Spleen (tissue), 11 donors: ENCODE data around the gene BASP1. TPM values are rescaled to one million over a fixed set of nuclear protein-coding genes. Genes with fewer than 3 reads are reported as not detected.
"Not testable (repeated sequence)": the region's sequence is repeated elsewhere in the genome, so short reads cannot be mapped to it uniquely, and the experiment has no call there.

ENCODE experiments used
- DNase-seq: peaks from one replicate; pipeline ENCODE4 v3.0.0-alpha.2; 2020
- H3K27ac ChIP-seq, 8 donors: fragments of 200-600 bp; sonication (generic) in 7 of 8; 1 replicate in 4 of 8; 2 replicates in 4 of 8; pipeline versions ENCODE4 v1.5.0 to v1.8.0; 2016 to 2021; ENCODE audit warnings: inconsistent platforms in 4 of 8, mild to moderate bottlenecking in 4 of 8, moderate library complexity in 1 of 8
- H3K27me3 ChIP-seq, 7 donors: fragments of 200-600 bp; sonication (generic) in 6 of 7; replicated peaks in 1 of 7; 1 replicate in 4 of 7; 2 replicates in 3 of 7; pipeline versions ENCODE4 v1.5.0 to v1.8.0; 2016 to 2021; ENCODE audit warnings: inconsistent platforms in 3 of 7, mild to moderate bottlenecking in 1 of 7
- H3K36me3 ChIP-seq, 6 donors: fragments of 200-600 bp; sonication (generic) in 5 of 6; 1 replicate in 4 of 6; 2 replicates in 2 of 6; pipeline versions ENCODE4 v1.5.0 to v1.8.0; 2016 to 2021; ENCODE audit warnings: inconsistent platforms in 2 of 6
- H3K4me1 ChIP-seq, 6 donors: fragments of 200-600 bp; sonication (generic) in 5 of 6; 1 replicate in 3 of 6; 2 replicates in 3 of 6; pipeline versions ENCODE4 v1.5.0 to v1.8.0; 2016 to 2021; ENCODE audit warnings: inconsistent platforms in 3 of 6
- H3K4me3 ChIP-seq, 8 donors: fragments of 200-600 bp; sonication (generic) in 7 of 8; 1 replicate in 4 of 8; 2 replicates in 4 of 8; pipeline versions ENCODE4 v1.5.0 to v1.8.0; 2016 to 2021; ENCODE audit warnings: inconsistent platforms in 4 of 8, mild to moderate bottlenecking in 4 of 8, moderate library complexity in 2 of 8
- H3K9me3 ChIP-seq, 8 donors: fragments of 200-600 bp; sonication (generic) in 7 of 8; 1 replicate in 4 of 8; 2 replicates in 4 of 8; pipeline versions ENCODE4 v1.5.0 to v1.8.0; 2016 to 2021; ENCODE audit warnings: inconsistent platforms in 4 of 8
- CTCF ChIP-seq, 11 experiments: fragments of 200-600 bp in 7 of 11; fragments of 450-650 bp in 4 of 11; sonication (generic) in 4 of 11; IDR thresholded peaks in 8 of 11; conservative IDR thresholded peaks in 3 of 11; 1 replicate in 7 of 11; 2 replicates in 4 of 11; pipeline versions ENCODE4 v1.4.0 to v1.8.0; 2016 to 2021; ENCODE audit warnings: antibody characterized with exemption in 11 of 11, inconsistent platforms in 4 of 11, mild to moderate bottlenecking in 1 of 11
- POLR2A ChIP-seq, 3 donors: fragments of 450-650 bp; IDR thresholded peaks; one replicate each; pipeline ENCODE4 v1.5.1; 2017; ENCODE audit warnings: antibody characterized with exemption in 3 of 3, mild to moderate bottlenecking in 1 of 3
- POLR2AphosphoS5 ChIP-seq, 3 donors: sonication (generic); formaldehyde crosslinking; IDR thresholded peaks; one replicate each; pipeline ENCODE4 v1.5.1; 2017; ENCODE audit warnings: antibody characterized with exemption in 3 of 3
- whole genome bisulfite sequencing, 5 donors: extraction: QIAGEN DNeasy Blood & Tissue Kit in 3 of 5; methylation state at CpG; one replicate each; pipeline versions ENCODE4 v1.1.5 to v1.1.7; 2013 to 2018; 5-methylcytosine and 5-hydroxymethylcytosine counted together
- intact Hi-C: fragments of 100-400 bp; cut with DNase I; formaldehyde crosslinking; loops from one replicate; pipeline ENCODE4 v1.15.0; 2023; ENCODE audit warnings: low total_unique reads
- polyA plus RNA-seq, 3 donors: library from polyadenylated mRNA; stranded (reverse); fragments of 200-250 nt; gene quantifications; one replicate each; pipeline ENCODE4 v1.2.1, GENCODE V29; 2013
- small RNA-seq, 4 donors: library from RNA; depleted of rRNA; stranded (forward); fragments of <200 nt; gene quantifications; one replicate each; pipeline ENCODE3, GENCODE V24; 2016
- total RNA-seq, 7 donors: library from RNA; depleted of rRNA in 3 of 7; stranded (reverse); fragments of >200 nt in 3 of 7; fragmentation: NEBNext Ultra II Directional in 4 of 7; extraction: Animal tissue kit (Norgen Biotek cat#: 25700) in 4 of 7; gene quantifications; one replicate each; pipeline versions ENCODE4 v1.1.0 to v1.2.1, GENCODE V29; 2016 to 2021
- donor health status: healthy with polysubstance abuse.
- donor health status: DM: no; HTN: no; CAD: no; lungs with moderate emphysema.
- donor health status: DM: no; HTN: no; CAD: no.
- donor health status: Bipolar disorder and iron deficiency.
- donor health status: healthy.
- donor health status: DM: no; HTN: no; CAD: no.
- donor health status: DM: yes; HTN: yes; CAD: no.

BASP1 gene
- total and polyA plus RNA-seq, 10 donors = 44.5 to 168 (median 102) TPM

- DNase-seq = no peak
- 29 to 37% (median 32%) methylated on average over 5 of the region's 5 CpGs for WGBS, 5 donors
- H3K27ac ChIP-seq = peak overlapping the region in 6 of 8 donors; percentile 22 to 82 (median 64)
- TF ChIP-seq CTCF (IDR thresholded peaks at IDR 0.05 in 8 of 11, conservative IDR thresholded peaks at IDR 0.05 in 3 of 11) (no peak), POLR2A (IDR thresholded peaks at IDR 0.05) (no peak), POLR2AphosphoS5 (IDR thresholded peaks at IDR 0.05) (no peak)
- no peaks in the 10 kb centered on the region for H3K27me3 ChIP-seq
- H3K4me3 ChIP-seq = peak overlapping the region in 1 of 8 donors; percentile 32
- no peaks in the 10 kb centered on the region for H3K9me3 ChIP-seq
- H3K36me3 ChIP-seq = no peaks in the 10 kb centered on the region
- peaks cover 6 to 52% (median 38%) of the 10 kb centered on the region in 6 donors for H3K4me1 ChIP-seq
- intact Hi-C loops = no loop called here
These were observed 100.0 kb downstream of the BASP1 start for GRCh38 chr5:17317473-17317872.

GRCh38 chr5:17319095-17319494 lies 101.7 kb downstream of the BASP1 start:
- H3K9me3 ChIP-seq, intact Hi-C loops, H3K4me3 ChIP-seq, H3K36me3 ChIP-seq, H3K27me3 ChIP-seq, DNase-seq: not testable (repeated sequence)
- Histone ChIP-seq H3K27ac (peak overlapping the region in 1 of 8 donors; percentile 33), H3K4me1 (peaks cover 6 to 52% (median 38%) of the 10 kb centered on the region in 6 donors)
- 70 to 79% (median 76%) methylated on average over 3 of the region's 3 CpGs for WGBS, 5 donors

DNA sequence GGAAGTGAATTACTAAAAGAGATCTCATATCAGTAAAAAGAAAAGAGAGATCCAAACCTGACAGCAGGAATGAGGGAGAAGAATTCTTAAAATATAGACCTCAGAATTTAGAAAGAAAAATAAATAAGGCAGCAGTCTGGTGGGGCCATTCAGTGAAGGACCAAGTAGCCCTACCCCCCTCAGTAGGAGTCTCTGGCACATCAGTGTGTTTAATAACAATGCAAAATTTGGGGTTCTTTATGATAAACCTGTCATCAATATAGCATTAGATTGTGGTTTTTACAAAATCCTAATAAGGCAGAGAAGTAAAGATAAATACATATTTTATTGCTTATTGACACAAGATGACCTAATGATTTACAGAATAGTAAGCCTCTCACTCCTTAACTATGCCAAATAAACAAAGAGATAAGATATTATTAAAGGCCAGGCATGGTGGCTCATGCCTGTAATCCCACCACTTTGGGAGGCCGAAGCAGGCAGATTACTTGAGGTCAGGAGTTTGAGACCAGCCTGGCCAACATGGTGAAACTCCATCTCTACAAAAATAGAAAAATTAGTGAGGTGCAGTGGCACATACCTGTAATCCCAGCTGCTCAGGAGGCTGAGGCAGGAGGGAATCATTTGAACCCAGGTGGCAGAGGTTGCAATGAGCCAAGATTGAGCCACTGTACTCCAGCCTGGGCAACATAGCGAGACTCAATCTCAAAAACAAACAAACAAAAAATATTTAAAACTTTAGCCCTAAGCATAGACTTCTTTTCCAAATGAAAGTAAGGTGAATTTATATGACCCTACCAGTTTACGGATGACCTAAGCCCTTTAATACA lies 108.6 kb downstream of the BASP1 start:
- no peaks in the 10 kb centered on the region for H3K27me3 ChIP-seq
- no peak overlapping the region for H3K4me3 ChIP-seq
- H3K9me3 ChIP-seq = no peaks in the 10 kb centered on the region
- DNase-seq = no peak
- no peak overlapping the region for H3K27ac ChIP-seq
- H3K4me1 ChIP-seq = no peaks in the 10 kb centered on the region
- intact Hi-C loops = no loop called here
- no peak for TF ChIP-seq POLR2A (IDR thresholded peaks at IDR 0.05)
- no peaks in the 10 kb centered on the region for H3K36me3 ChIP-seq
- 88 to 96% (median 92%) methylated on average over 3 of the region's 3 CpGs for WGBS, 5 donors

Small RNA genes within 50 kb of the gene (small RNA-seq; reads per million reads assigned to genes)
- gene RNU6-1003P = 0 reads per million in 4 donors
